ENCODE results near the gene EPC1. TPM values are rescaled to one million over a fixed set of nuclear protein-coding genes. Genes with fewer than 3 reads are reported as not detected.
A peak's percentile ranks its signal among the peaks of the same experiment; 100 is the strongest.

Gene EPC1
- total and polyA plus RNA-seq, 2 donors from 2014 or later: 12.3 to 42.6 TPM

DNA sequence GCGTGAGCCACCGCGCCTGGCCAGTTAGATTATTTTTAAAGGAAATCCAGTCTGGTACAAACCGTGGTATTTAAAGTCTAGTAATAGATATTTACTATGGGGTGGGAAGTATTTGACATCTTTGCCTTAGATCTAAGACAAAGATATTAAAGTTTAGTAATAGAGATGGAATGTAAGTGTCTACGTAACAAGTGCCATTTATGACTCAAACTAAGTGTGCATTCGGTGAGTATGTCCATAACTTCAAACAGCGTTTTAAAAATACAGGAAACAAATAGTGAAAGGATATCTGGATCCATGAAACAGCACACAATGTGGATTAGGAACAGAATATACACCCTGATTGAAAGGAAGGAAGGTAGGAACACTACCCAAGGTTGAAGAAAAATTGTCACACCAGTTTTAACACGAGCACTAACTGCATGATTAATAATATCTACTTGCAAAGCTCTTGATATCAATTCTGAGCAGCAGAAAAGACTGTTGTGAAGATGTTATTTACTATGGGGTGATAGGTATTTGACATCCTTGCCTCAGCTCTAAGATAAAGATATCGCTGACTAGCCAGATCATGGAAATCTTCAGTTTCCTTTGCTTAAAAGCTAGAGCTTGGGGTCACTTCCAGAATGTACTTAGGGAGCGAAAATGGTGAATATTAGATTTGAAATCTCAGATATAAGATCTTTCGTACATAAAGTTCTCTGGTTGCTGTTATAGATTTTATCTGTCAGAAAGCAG is 48.7 kb downstream of the EPC1 start:
- no peak overlapping the region for H3K4me3 ChIP-seq (ENCODE audit: low read length in 3 of 3)
- H3K4me1 ChIP-seq (ENCODE audit: control insufficient read depth in 2 of 3, insufficient read depth in 2 of 3, low read depth in 1 of 3, low read length in 3 of 3): peaks cover 0 to 21% (median 4%) of the 10 kb centered on the region in 3 donors
- H3K36me3 ChIP-seq (ENCODE audit: control insufficient read depth in 2 of 3, insufficient read depth in 3 of 3, low read length in 3 of 3): peaks cover 0 to 4% (median 0%) of the 10 kb centered on the region in 3 donors
- no peaks in the 10 kb centered on the region for H3K9me3 ChIP-seq (ENCODE audit: control insufficient read depth in 2 of 3, insufficient read depth in 1 of 3, low read length in 3 of 3)
- no peak overlapping the region for H3K9ac ChIP-seq (ENCODE audit: low read length in 3 of 3)
- no peak for FAIRE-seq
- H3K27me3 ChIP-seq (ENCODE audit: control insufficient read depth, insufficient read depth, low read length): no peaks in the 10 kb centered on the region
- intact Hi-C loops (cut with DNase I): no loop called here
- TF ChIP-seq, protein P1, sequence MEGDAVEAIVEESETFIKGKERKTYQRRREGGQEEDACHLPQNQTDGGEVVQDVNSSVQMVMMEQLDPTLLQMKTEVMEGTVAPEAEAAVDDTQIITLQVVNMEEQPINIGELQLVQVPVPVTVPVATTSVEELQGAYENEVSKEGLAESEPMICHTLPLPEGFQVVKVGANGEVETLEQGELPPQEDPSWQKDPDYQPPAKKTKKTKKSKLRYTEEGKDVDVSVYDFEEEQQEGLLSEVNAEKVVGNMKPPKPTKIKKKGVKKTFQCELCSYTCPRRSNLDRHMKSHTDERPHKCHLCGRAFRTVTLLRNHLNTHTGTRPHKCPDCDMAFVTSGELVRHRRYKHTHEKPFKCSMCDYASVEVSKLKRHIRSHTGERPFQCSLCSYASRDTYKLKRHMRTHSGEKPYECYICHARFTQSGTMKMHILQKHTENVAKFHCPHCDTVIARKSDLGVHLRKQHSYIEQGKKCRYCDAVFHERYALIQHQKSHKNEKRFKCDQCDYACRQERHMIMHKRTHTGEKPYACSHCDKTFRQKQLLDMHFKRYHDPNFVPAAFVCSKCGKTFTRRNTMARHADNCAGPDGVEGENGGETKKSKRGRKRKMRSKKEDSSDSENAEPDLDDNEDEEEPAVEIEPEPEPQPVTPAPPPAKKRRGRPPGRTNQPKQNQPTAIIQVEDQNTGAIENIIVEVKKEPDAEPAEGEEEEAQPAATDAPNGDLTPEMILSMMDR (IDR thresholded peaks at IDR 0.05; ENCODE audit: borderline replicate concordance, extremely low read depth, insufficient read depth): no peak
- no peak for DNase-seq
- no peak overlapping the region for H3K27ac ChIP-seq (ENCODE audit: low read depth in 2 of 2, low read length in 2 of 2)

DNA sequence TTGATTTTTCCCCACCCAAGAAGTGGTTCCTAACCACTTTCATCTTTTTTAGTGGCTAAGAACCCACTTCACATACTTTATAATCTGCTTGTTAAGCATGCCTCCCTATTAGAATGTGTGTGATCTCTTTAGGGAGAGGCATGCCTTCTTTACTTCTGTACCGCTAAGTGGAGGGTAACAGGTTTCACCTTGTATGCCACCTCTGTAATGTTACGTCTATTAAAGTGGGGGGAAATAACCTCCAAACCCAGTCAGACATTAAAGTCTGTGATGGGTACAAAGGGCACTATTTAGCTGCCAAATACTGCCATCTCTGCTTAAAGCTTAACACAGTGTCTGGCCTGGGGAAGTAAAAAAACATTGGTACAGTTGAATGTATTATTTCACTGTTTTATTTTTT is 51.9 kb downstream of the EPC1 start:
- H3K27ac ChIP-seq (ENCODE audit: low read depth in 2 of 2, low read length in 2 of 2): no peak overlapping the region
- TF ChIP-seq, protein P1 (IDR thresholded peaks at IDR 0.05; ENCODE audit: borderline replicate concordance, extremely low read depth, insufficient read depth): no peak
- H3K4me1 ChIP-seq (ENCODE audit: control insufficient read depth in 2 of 3, insufficient read depth in 2 of 3, low read depth in 1 of 3, low read length in 3 of 3): peaks cover 0 to 21% (median 4%) of the 10 kb centered on the region in 3 donors
- H3K27me3 ChIP-seq (ENCODE audit: control insufficient read depth, insufficient read depth, low read length): no peaks in the 10 kb centered on the region
- no peak overlapping the region for H3K9ac ChIP-seq (ENCODE audit: low read length in 3 of 3)
- no peaks in the 10 kb centered on the region for H3K9me3 ChIP-seq (ENCODE audit: control insufficient read depth in 2 of 3, insufficient read depth in 1 of 3, low read length in 3 of 3)
- FAIRE-seq (peak; percentile 44), DNase-seq (peak in 1 of 5 donors; percentile 12)
- H3K36me3 ChIP-seq (ENCODE audit: control insufficient read depth in 2 of 3, insufficient read depth in 3 of 3, low read length in 3 of 3): no peaks in the 10 kb centered on the region
- intact Hi-C loops (cut with DNase I): no loop called here
- peak overlapping the region in 1 of 3 donors; percentile 9 for H3K4me3 ChIP-seq (ENCODE audit: low read length in 3 of 3)

DNA sequence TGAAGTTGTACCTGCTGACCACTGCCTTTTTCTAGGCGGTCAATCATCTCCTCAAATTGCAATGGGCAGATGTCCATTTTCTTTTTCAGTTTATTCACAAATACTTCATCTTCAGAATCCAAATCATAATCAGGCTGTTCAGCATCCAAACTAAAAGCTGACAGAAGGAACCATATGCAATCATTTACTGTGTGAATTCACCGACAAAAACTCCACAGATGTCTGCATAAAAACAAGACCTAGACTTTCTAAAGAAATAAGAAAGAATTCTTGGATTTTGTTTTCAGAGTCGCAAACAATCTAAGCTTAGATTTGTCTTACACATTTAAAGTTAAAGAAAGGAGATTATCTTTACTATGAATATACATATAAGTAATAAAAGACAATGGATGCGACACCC is 53.4 kb downstream of the EPC1 start:
- Histone ChIP-seq H3K27ac (ENCODE audit: low read depth in 2 of 2, low read length in 2 of 2) (no peak overlapping the region), H3K4me3 (ENCODE audit: low read length in 3 of 3) (no peak overlapping the region), H3K9me3 (ENCODE audit: control insufficient read depth in 2 of 3, insufficient read depth in 1 of 3, low read length in 3 of 3) (no peaks in the 10 kb centered on the region), H3K27me3 (ENCODE audit: control insufficient read depth, insufficient read depth, low read length) (no peaks in the 10 kb centered on the region), H3K36me3 (ENCODE audit: control insufficient read depth in 2 of 3, insufficient read depth in 3 of 3, low read length in 3 of 3) (no peaks in the 10 kb centered on the region), H3K9ac (ENCODE audit: low read length in 3 of 3) (no peak overlapping the region), H3K4me1 (ENCODE audit: control insufficient read depth in 2 of 3, insufficient read depth in 2 of 3, low read depth in 1 of 3, low read length in 3 of 3) (peaks cover 0 to 21% (median 4%) of the 10 kb centered on the region in 3 donors)
- intact Hi-C loops (cut with DNase I): no loop called here
- DNase-seq (no peak), FAIRE-seq (no peak)
- TF ChIP-seq, protein P1 (IDR thresholded peaks at IDR 0.05; ENCODE audit: borderline replicate concordance, extremely low read depth, insufficient read depth): no peak

All from kidney (tissue), 14 donors.